HG03039 (cell line): Measurements from ENCODE around the gene MAML3.

Source experiments
- ATAC-seq: cut with Tn5 transposase; IDR thresholded peaks from one replicate; pipeline ENCODE4 v1.9.1; 2021; ENCODE audit warnings: mild to moderate bottlenecking, moderate library complexity; ENCODE audit not compliant: unreplicated experiment

The MAML3 gene

DNA sequence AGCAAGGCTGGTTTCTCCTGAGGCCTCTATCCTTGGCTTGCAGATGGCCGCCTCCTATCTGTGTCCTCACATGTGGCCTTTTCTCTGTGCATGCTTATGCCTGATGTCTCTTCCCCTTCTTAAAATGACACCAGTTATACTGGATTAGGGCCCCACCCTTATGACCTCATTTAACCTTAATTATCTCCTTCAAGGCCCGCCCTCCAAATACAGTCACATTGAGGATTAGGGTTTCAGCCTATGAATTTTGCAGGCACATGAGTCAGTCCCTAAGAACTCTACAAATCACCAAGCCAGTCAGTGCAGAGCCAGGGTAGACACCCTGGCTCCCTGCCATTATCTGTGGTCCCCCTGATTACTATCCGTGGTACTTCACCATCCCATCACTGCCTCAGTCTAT, 51.6 kb downstream of the MAML3 start:
- no peak for ATAC-seq

DNA sequence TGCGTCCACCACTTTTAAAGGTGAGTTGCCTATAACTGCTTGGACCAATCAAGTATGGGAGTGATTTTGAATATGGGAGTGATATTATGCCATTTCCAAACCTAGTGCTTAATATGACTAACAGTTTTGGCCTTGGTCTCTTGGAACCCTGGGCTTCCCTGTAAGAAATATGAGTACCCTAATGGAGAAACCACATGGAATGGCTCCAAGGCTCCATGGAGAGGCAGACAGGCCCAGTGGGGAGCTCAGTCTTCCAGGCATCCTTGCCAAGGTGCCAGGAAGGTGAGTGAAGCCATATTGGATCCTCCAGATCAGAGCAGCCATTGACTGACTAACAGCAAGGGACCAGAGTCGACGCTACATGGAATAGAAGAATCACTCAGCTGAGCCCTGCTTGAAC, 53.2 kb downstream of the MAML3 start:
- no peak for ATAC-seq

DNA sequence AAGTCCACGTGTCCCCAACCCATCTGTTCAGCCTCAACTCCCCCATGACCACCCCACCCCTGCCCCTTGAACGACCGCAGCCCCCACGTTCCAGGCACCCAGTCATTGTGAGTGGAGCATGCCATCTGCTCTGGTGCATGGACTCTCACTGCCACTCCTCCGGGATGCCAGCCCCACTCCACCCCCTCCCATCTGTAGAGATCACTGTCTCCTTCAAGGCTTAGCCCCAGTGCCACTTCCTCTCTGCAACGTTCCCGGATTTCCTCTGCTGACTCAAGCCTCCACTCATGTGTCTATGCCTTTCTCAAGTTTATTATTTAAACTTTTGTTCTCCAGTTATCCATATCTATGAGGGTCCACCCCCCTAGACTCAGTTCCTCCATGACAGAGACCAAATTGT, 54.0 kb downstream of the MAML3 start:
- ATAC-seq: no peak

GRCh38 chr4:140098455-140099160, 55.4 kb downstream of the MAML3 start:
- ATAC-seq: no peak

DNA sequence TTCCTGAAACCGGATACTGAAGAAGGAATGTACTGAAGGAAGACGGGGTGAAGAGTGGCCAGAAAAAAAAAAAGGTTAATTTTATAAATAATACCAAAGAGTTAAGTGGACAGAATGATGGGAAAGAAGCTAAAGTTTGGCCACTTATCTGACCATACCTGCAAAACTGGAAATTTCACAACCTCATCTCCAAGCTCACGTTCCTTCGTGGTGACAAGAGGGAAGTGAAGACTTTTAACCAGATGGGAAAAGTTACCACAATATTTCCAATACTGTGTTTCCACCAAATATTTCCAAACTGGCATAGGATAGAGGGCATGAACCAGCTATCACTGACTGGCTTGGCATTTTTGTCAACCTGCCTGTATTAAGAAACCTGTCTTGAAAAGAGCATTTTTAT, 56.4 kb downstream of the MAML3 start:
- no peak for ATAC-seq

DNA sequence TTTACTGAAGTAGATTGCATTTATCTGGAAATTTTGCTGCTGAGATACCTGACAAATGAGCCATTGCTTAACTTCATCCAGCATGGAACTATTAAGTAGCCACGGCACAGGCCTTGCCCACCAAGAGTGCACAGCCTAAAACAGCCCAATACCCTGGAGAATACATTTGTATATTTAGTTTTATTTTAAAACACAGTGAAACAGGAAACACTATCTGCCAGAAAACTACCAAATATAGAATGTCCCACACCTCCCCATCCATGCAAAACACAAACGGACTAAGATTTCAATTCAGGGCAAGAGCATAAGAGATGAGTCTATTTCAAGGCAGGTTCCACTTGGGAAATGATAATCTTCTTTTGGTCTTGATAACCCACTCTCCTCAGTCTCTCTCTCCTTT, 57.1 kb downstream of the MAML3 start:
- no peak for ATAC-seq

- no peak for ATAC-seq
These were observed 57.5 kb downstream of the MAML3 start for GRCh38 chr4:140096483-140096861.

GRCh38 chr4:140095694-140096482, 58.1 kb downstream of the MAML3 start:
- no peak for ATAC-seq

DNA sequence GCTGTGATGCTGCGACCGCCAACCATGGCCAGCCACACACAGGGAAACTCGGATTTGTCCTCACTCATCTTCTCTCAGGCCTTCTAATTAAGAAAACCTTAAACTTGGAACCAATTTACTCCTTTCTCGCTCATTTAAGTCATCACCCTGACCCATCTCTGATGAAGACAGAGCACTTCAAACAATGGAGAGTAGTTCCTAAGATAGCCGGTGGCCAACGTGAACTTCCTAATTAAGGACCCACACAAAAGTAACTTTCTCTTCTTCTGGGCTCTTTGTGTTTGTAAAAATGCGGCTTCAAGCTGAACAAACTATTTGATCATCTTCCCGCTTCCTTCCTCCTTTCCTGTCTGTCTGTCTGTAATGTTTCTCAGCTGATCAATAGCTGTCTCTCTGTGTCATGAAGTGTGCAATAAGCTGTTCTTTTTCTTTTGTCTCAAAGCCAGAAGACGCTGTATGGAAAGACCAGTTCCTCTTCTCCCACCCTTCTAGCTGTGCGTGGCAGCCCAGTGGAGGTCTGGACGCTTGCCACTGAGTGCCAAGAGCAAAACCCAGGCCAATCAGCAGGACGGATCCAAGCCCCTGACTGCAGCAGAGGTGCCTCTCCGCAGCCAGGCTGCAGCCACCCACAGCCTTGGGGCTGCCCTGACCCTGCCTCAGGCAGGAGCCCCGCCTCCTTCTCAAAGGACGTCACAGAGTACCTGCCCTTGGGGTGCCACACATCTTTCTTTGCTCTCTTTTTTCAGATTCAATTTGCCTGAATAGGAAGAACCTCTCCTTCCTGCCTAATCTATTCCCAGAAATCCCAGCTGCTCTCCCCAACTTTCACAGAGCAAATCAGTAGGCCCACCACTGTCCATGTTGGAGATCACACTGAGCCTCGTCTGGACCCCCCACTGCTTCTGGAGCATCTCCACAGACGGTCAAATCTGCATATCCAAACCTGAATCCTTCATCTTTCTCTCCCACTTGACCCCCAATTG, 59.3 kb downstream of the MAML3 start:
- ATAC-seq: no peak

DNA sequence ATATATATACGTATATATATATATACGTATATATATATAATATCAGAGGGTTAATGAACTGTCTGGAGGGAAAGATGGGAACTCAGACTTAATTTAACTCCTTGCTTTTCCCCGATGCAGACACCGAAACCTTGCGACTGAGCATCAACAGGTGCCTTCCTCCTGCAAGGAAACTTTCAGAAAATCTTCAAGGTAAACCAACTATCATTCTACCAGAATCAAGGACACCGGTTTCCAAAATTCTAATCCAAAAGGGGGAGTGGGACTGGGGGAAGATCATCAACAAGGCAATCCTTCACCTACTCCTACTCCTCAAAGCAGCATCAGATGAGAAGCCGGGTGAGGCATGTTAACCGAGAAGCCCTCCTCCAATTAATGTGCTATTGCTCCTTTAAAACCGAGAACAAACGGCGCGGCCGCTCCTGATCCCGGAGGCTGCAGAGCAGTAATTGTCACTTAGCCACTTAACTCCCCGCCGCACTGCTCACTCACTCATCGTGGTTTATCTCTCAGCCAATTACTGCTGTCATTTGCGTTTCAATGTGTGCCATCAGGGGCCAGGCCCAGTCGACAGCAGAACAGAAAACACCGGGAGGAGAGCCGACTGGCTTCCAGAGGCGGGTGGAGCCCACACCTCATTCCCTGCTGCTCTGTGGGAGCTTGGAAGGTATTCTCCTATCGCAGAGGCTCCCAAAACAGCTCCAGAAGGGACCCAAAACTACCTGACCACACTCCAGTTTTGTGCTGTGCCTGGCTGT, 61.7 kb downstream of the MAML3 start:
- no peak for ATAC-seq

DNA sequence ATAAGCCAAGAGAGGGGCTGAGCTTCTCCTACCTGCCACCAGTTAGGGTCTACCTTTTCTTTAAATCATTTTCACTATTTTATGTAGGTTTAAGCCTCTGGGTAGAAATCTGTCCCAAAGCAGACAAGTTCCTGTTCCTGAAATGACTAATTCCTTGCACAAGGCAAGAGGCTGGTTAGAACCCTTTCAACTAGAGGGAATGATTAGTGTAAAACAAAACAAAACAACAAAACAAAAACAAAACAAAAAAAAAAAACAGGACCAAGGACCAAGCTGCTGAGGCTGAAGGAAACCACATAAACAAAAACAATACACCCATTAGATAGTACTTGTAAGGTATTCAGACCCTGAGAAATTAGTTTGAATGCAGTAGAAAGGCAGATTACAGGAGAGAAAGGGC, 62.7 kb downstream of the MAML3 start:
- ATAC-seq: no peak

- ATAC-seq: no peak
These were observed 63.7 kb downstream of the MAML3 start for GRCh38 chr4:140090215-140090731.

DNA sequence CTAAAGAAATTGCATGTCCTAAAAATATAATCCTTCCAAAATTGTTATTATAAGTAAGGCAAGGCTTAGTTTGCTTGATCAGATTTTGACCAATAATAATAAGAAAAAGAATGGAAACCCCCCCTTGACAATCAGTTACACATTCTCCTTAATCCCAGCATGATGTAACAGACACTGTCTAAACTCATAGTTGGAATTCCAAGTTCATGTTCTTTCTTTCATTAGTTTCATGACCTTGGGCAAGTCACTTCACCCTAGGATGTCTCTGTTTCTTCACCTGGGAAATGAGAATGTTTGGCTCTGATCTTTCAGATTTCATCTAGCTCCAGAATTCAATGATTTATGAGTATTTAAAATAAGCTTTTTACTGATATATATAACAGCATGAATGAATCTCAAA, 64.8 kb downstream of the MAML3 start:
- no peak for ATAC-seq

DNA sequence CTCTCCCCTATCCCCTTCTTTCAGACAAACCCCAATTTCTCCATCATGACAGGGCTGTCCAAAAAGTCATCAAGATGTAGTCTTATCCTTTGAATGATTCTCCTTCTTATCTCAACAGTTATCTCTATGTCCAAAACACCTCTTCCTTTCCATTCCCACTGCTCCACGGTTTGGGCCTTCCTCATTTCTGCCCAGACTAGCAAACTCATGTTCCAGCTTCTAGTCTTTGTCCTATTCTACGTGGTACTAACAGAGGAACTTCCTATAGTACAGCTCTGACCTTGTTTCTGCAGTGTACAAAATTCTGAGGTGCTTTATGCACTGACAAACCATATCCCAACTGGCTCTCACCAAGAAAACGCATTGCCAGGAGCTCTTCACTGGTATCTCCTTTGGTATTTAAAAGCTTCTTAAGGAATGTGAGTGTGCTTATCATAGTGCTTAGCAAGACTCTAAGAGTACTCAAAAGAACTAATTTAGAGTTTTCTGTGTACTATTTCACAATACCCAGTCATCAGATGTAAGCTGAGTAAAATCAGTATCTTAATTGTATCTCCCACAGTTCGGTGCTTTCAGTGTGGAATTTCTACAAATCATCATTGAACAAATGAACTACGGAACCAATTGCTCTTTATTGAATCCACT, 65.5 kb downstream of the MAML3 start:
- no peak for ATAC-seq

DNA sequence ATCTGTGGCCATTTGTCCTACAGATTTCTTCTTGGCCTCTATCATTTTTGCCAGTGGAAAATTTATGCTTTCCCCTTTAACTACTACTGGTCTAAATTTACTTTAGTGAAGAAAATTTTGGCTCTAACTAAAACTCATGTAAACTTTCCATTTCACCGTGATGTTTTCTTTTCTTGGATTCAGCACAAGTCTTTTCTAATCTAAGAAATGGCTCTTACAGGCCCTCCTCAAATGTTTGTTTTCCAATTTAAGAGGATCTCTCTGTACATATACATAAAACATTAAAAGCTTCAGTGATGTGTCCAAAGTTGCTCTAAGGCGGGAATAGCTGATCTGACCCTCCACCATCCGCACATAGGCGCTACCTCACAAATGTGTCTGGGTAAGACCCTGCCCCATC, 68.1 kb downstream of the MAML3 start:
- no peak for ATAC-seq

DNA sequence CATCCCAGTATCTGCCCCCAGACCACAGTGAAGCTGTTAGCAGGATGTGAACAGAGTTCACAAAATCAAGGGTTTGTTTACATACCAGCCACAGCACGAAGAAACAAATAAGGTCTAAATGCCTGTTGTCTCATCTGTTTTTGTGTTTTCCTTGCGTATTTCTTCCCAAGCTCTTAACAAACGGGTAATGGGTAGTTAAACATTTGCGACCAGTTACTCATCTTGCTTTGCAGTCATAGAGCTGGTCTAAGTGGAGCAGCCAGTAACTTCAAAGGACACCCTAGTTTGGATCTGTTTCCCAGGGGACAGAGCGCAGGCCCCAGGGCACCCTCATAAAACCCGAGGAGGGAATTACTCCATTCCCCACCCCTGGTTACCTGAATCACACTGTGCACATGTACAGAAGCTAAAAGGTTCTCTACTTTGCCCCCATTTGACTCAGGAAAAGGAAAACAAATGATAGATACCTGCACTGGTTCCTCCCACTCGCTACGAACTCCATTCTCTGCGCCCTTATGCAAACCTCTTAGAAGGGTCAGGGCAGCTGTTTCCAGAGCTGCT, 68.8 kb downstream of the MAML3 start:
- ATAC-seq: no peak

DNA sequence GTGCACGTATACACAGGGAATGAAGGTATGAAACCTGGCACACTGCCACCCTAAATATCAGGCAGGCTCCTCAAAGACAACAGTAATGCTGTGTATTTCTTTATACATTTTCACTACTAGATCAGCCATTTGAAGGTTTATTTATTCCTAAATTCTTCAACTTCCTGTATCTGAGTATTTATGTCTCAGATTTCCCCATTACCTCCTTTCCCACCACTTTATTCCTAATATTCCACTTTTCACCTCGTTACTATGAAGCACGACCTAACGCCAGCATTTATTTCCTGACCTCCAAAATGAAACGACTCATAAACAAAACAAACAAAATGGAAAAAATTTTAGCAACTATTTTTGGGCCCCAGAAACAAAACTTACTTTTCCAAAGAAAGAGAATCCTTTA, 69.6 kb downstream of the MAML3 start:
- no peak for ATAC-seq

DNA sequence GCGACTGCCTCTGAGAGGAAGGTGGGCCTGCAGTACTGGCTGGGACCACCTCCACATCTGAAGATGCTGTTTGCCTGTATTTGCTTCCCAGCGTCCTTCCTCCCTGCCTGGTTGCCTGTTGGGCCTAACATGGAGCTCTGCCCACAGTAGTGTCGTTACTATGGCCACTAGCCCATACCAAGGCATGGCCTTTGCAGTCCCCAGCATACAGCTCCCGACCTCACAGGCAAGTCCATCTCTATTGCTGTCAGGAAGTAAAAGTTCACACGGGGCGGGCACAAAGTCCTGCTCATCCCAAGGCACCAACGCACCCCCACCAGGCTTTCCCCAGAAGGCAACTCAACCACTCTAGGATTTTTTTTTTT, 71.6 kb downstream of the MAML3 start:
- no peak for ATAC-seq

GRCh38 chr4:140081641-140082390, 72.2 kb downstream of the MAML3 start:
- ATAC-seq: no peak
